Thymus (tissue), 2 donors: Measurements from ENCODE around the gene HBEGF. TPM values are rescaled to one million over a fixed set of nuclear protein-coding genes. Genes with fewer than 3 reads are reported as not detected.

Experiments used
- polyA plus RNA-seq: library from polyadenylated mRNA; stranded (reverse); fragments of 200-250 nt; gene quantifications from one replicate; pipeline ENCODE4 v1.2.3, GENCODE V29; 2013
- total RNA-seq: library from RNA; stranded (reverse); fragments of 120-200 nt; gene quantifications from one replicate; pipeline ENCODE4 v1.2.4, GENCODE V29; 2013
- donor health status: healthy.

The HBEGF gene
- total and polyA plus RNA-seq, 2 donors, result 1.7 to 4.2 TPM

Other genes with a start within 250 kb of the HBEGF start
- 4.7 TPM for gene PURA, start 232.5 kb downstream of the HBEGF start, total RNA-seq
- gene PURA, start 232.5 kb downstream of the HBEGF start, polyA plus RNA-seq, result 5.9 TPM
- 1.5 TPM for gene IGIP, start 220.7 kb downstream of the HBEGF start, total RNA-seq
- gene IGIP, start 220.7 kb downstream of the HBEGF start, polyA plus RNA-seq, result 9.2 TPM
- gene CYSTM1, start 171.4 kb downstream of the HBEGF start, total RNA-seq, result 23.1 TPM
- gene CYSTM1, start 171.4 kb downstream of the HBEGF start, polyA plus RNA-seq, result 44.7 TPM
- gene PFDN1, start 43.5 kb downstream of the HBEGF start, total RNA-seq, result 48.4 TPM
- 80.7 TPM for gene PFDN1, start 43.5 kb downstream of the HBEGF start, polyA plus RNA-seq
- not detected for gene SLC4A9, start 13.6 kb upstream of the HBEGF start, total RNA-seq
- 0.07 TPM for gene SLC4A9, start 13.6 kb upstream of the HBEGF start, polyA plus RNA-seq
- gene ANKHD1, start 55.2 kb upstream of the HBEGF start, total RNA-seq, result 37.4 TPM
- 60.1 TPM for gene ANKHD1, start 55.2 kb upstream of the HBEGF start, polyA plus RNA-seq
- gene EIF4EBP3, start 201.1 kb upstream of the HBEGF start, total RNA-seq, result 4.5 TPM
- gene EIF4EBP3, start 201.1 kb upstream of the HBEGF start, polyA plus RNA-seq, result 48.7 TPM
- 29.7 TPM for gene SRA1, start 210.9 kb upstream of the HBEGF start, total RNA-seq
- gene SRA1, start 210.9 kb upstream of the HBEGF start, polyA plus RNA-seq, result 46.3 TPM
- gene APBB3, start 218.0 kb upstream of the HBEGF start, total RNA-seq, result 9.3 TPM
- 51.2 TPM for gene APBB3, start 218.0 kb upstream of the HBEGF start, polyA plus RNA-seq
- gene SLC35A4, start 218.2 kb upstream of the HBEGF start, total RNA-seq, result 10.1 TPM
- 28.0 TPM for gene SLC35A4, start 218.2 kb upstream of the HBEGF start, polyA plus RNA-seq